ENCODE results near the gene MBD1. TPM values are rescaled to one million over a fixed set of nuclear protein-coding genes. Genes with fewer than 3 reads are reported as not detected.

MBD1 gene
- total and polyA plus RNA-seq, 2 of the 13 experiments (the other 11 are each of a cell fraction or from before 2014, with no cell fraction given): 25.5 to 28.6 TPM

DNA sequence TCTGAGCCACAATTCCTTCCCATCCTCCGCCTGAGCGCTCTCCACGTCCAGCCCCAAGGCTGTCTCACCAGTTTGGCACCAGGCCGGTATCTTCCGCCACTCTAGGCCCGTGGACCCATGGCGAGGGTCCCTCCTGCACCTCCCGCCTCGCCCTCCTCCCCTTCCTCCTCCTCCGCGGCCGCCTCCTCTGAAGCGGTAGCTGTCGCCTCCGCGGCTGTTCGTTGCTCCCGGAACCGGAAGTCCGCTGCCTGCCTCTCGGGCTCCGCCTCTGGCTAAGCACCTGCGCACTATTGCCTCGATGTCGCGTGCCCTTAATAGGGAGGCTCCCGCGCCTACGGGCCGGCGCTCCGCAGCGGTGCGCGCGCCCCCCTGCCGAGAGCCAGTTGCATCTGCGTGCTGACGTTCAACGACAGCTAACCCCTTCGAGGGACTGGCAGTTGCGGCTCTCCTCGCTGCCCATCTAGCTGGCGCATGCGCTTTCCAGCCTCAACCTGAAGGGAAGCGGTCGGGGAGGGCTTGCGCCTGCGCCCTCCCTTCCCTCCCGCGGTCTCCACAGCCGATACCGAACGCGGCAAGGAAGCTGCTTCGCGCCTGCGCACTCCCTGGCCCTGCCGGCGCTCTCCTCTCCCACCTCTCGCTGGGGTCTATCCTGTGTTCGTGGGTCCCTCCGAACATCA lies at the start of gene MBD1 (continued):
- TF ChIP-seq ZNF530 (CRISPR knock-in tag; IDR thresholded peaks at IDR 0.05; ENCODE audit: low read depth): no peak
- TF ChIP-seq ZNF333 (CRISPR knock-in tag; IDR thresholded peaks at IDR 0.05; ENCODE audit: borderline replicate concordance): no peak; the same call in 1 of the 2 replicates
- TF ChIP-seq FOXO1 (CRISPR knock-in tag; IDR thresholded peaks at IDR 0.05): no peak
- no peak for TF ChIP-seq NFE2L2 (IDR thresholded peaks at IDR 0.05; ENCODE audit: low read length)
- TF ChIP-seq AKAP8 (CRISPR knock-in tag; IDR thresholded peaks at IDR 0.05): no peak
- TF ChIP-seq CAMTA2 (CRISPR knock-in tag; IDR thresholded peaks at IDR 0.05; ENCODE audit: borderline replicate concordance): no peak; the same call in 1 of the 2 replicates
- TF ChIP-seq THYN1 (CRISPR knock-in tag; IDR thresholded peaks at IDR 0.05; ENCODE audit: borderline replicate concordance, low read depth): no peak
- TF ChIP-seq, protein P1, sequence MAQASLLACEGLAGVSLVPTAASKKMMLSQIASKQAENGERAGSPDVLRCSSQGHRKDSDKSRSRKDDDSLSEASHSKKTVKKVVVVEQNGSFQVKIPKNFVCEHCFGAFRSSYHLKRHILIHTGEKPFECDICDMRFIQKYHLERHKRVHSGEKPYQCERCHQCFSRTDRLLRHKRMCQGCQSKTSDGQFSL (CRISPR knock-in tag; IDR thresholded peaks at IDR 0.05): no peak
- TF ChIP-seq ZNF121 (CRISPR knock-in tag; IDR thresholded peaks at IDR 0.05): 0 out of 2 replicates have a peak, but pooled peaks have one; percentile 32
- peak; percentile 30; the same call in 1 of the 2 replicates for TF ChIP-seq BCL3 (CRISPR knock-in tag; IDR thresholded peaks at IDR 0.05)
- peak; percentile 65; the same call in 1 of the 2 replicates for TF ChIP-seq ZHX1 (CRISPR knock-in tag; IDR thresholded peaks at IDR 0.05; ENCODE audit: low read depth)
- 0 out of 2 replicates have a peak, but pooled peaks have one; percentile 57 for TF ChIP-seq ZNF724P (CRISPR knock-in tag; IDR thresholded peaks at IDR 0.05; ENCODE audit: borderline replicate concordance)
- peak; percentile 82; the same call in 1 of the 2 replicates for TF ChIP-seq ZNF253 (CRISPR knock-in tag; IDR thresholded peaks at IDR 0.05; ENCODE audit: borderline replicate concordance)
- no peak for TF ChIP-seq MAFG (CRISPR knock-in tag; IDR thresholded peaks at IDR 0.05)
- TF ChIP-seq ZNF30 (CRISPR knock-in tag; IDR thresholded peaks at IDR 0.05): no peak
- no peak for TF ChIP-seq ZNF703 (CRISPR knock-in tag; IDR thresholded peaks at IDR 0.05; ENCODE audit: borderline replicate concordance)
- 0 out of 2 replicates have a peak, but pooled peaks have one; percentile 20 for TF ChIP-seq ARNTL (CRISPR knock-in tag; IDR thresholded peaks at IDR 0.05)
- TF ChIP-seq TAF15 (IDR thresholded peaks at IDR 0.05; ENCODE audit: low read depth, low read length, poor library complexity, severe bottlenecking): no peak
- TF ChIP-seq ZNF513 (CRISPR knock-in tag; conservative IDR thresholded peaks at IDR 0.05): 0 out of 2 replicates have a peak, but pooled peaks have one; percentile 14
- no peak for TF ChIP-seq CBX5 (CRISPR knock-in tag; IDR thresholded peaks at IDR 0.05; ENCODE audit: borderline replicate concordance)
- no peak for TF ChIP-seq SIN3B (IDR thresholded peaks at IDR 0.05; ENCODE audit: low read length)
- no peak for TF ChIP-seq TMF1 (CRISPR knock-in tag; IDR thresholded peaks at IDR 0.05; ENCODE audit: low read depth)
- TF ChIP-seq CBX1 (IDR thresholded peaks at IDR 0.05; ENCODE audit: low read depth): peak; percentile 82
- no peak for TF ChIP-seq EZH2 (conservative IDR thresholded peaks at IDR 0.05; ENCODE audit: low read depth, low read length)
- no peak for TF ChIP-seq SRSF9 (IDR thresholded peaks at IDR 0.05; ENCODE audit: borderline replicate concordance, insufficient read depth, low read depth, low read length, poor library complexity, severe bottlenecking)

All from HepG2 (cell line).